ENCODE data around the gene NUMB.
"Not testable (repeated sequence)": the region's sequence is repeated elsewhere in the genome, so short reads cannot be mapped to it uniquely, and the experiment has no call there.

Gene NUMB

DNA sequence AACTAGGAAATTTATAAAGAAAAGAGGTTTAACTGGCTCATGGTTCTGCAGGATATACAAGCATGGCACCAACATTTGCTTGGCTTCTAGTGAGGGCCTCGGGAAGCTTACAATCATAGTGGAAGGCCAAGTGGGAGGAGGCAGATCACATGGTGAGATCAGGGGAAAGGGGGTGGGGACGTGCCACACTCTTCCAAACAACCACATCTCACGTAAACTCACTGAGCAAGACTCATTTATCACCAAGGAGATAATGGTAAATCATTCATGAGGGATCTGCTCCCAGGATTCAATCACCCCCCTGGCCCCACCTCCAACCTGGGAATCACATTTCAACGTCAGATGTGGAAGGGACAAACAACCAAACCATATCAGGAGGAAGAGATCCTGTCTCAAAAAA, 35.8 kb downstream of the NUMB start:
- no peak for DNase-seq (ENCODE audit: low spot score)

DNA sequence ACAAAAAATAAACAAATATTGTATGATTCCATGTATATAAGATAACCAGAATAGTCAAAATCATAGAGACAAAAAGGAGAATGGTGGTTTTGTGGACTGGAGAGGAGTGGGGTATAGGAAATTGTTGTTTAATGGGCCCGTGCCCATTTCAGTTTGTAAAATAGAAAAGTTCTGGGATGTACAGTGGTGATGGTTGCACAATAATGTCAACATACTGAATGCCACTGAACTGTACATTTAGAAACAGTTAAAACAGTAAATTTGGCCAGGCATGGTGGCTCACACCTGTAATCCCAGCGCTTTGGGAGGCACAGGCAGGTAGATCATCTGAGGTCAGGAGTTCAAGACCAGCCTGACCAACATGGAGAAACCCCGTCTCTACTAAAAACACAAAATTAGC, 40.1 kb downstream of the NUMB start:
- DNase-seq (ENCODE audit: low spot score) = no peak

DNA sequence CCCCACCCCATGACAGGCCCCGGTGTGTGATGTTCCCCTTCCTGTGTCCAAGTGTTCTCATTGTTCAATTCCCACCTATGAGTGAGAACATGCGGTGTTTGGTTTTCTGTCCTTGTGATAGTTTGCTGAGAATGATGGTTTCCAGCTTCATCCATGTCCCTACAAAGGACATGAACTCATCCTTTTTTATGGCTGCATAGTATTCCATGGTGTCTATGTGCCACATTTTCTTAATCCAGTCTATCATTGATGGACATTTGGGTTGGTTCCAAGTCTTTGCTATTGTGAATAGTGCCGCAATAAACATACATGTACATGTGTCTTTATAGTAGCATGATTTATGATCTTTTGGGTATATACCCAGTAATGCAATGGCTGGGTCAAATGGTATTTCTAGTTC, 52.1 kb downstream of the NUMB start:
- DNase-seq (ENCODE audit: low spot score) = not testable (repeated sequence)

DNA sequence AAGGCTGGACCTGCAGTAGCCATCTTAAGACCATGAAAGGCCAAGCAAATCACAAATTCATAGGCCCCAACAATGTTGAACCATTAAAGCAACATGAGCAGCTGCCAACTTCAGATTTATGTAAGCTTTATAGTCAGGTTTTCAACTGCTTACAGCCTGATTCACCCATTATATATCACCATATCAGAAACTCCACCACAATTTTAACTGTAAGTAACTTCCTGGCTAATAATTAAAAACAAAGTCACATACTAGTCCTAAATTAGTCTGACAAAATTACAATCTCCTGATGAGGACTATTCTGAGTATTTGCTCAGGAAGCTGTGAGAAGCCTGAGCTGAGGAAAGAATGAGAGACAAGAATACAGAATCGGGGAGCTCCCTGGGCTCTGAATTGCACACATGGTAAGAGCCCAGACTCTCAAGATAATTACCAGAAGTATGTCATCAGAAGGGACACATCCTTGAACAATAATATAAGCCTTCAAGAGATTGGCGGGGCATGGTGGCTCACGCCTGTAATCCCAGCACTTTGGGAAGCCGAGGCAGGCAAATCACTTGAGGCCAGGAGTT, 55.1 kb downstream of the NUMB start:
- DNase-seq (ENCODE audit: low spot score) = no peak

DNA sequence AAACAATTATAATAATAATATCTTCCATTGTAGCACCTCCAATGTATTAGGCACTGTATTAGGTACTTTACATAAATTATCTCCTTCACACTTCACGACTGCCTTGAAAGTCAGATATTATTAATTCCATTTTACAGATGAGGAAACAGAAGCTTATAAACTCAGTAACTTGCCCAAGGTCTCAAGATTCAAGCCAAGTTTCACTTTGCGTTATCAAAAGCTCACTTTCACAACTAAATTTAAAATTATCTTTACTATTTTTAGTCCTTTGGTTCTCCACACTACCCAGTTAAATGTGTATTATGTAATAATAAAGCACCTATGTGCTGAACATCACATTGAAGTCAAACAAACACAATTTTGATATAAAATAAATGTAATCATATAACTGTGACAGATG, 55.8 kb downstream of the NUMB start:
- DNase-seq (ENCODE audit: low spot score) = no peak

DNA sequence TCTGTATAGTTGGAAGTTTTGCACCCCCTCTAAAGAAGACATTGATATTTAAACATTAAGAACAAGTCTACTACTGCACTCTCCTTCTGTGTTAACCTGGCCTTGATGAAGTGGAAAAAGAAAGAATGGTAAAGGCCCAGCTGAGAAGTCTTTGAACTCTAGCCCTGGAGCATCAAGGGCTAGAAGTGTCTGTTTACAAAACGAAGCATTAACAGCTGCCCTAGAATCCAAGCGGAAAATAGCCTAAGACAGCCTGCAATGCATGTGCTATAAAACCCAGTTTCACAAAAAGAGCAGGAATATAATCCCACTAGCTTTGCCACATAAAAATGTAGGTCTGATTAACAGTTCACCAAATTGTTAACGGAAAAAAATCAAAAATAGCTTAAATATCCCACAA, 60.5 kb downstream of the NUMB start:
- no peak for DNase-seq (ENCODE audit: low spot score)

DNA sequence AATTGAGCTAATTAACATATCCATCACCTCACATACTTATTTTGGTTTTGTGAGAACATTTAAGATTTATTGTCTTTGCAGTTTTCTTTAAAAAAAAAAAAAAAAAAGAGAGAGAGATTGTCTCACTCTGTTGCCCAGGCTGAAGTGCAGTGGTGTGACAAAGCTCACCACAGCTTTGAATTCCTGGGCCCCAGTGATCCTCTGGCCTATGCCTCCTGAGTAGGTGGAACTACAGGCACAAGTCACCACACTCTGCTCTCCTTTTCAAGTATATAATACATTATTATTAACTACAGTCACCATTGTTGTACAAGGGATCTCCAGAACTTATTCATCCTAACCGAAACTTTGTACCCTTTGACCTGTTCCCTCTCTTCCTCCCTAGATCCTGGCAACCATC, 64.0 kb downstream of the NUMB start:
- DNase-seq (ENCODE audit: low spot score) = no peak

DNA sequence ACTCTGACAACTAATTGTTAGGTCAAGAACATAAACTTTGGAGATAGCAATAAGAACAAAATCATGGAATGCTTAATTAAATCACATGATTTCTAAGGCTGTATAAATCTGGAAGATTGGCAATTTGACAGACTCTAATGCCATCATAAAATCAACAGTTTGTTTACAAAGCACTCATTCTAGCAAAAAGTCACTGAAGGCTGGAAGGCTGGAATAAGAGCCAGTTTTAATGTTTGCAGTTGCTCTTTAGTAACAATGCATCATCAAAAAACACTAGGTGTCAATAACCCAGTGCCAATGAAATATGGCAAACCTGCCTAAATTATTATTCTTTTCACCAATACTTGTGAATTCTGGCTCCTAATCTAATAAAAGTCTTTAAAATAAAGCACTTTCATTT, 65.0 kb downstream of the NUMB start:
- DNase-seq (ENCODE audit: low spot score) = no peak

DNA sequence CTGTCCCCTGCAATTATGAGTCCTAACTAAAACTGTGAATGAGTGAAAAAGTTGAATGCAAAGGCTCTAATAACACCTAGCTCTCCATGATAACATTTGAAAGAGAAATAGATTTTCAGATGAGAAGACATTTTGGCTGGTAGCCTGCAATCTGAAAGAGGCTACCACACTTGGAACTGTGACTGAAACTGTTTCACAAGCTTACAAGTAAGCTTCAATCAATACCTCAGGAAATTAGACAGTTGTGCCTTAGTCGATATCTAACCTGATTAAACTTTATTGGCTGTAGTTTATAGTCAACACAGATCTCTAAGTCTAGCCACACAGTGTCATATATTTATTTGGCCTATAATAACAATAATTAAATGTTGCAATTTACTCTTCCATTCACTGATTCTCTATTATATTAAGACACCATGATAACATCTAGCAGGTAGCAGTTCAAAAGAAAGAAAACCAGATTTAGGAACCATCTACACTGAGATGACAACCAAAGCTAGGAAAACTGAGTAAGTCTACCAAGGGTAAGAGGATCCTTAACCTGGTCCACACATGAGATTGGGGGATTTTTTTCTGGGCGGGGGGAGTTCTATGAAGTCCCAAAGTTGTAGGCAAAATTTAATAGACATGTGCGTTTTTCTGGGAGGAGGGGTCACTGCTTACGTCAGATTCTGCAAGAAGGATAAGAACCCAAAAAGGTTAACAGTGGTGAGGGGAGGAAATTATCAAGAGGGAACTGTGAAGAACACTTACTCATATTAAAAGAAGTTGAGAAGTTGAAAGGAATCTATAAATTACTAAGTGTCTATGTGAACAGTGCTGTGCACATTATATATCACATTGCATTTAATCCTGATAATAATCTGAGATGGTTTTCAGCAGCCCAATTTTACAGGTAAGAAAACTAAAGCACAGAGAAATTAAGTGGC, 65.8 kb downstream of the NUMB start:
- no peak for DNase-seq (ENCODE audit: low spot score)

DNA sequence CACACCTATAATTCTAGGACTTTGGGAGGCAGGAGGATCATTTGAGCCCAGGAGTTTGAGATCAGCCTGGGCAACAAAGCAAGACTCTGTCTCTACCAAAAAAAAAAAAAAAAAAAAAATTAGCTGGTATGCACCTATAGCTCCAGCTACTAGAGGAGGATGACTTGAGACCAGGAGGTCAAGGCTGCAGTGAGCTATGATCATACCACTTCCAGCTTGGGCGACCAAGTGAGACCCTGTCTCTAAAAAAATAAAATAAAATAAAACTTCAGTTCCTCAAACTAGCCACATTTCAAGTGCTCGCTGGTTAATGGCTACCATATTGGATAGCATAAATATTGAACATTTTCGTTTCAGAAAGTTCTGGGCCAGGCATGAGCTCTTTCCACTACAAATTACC, 70.5 kb downstream of the NUMB start:
- DNase-seq (ENCODE audit: low spot score) = not testable (repeated sequence)

DNA sequence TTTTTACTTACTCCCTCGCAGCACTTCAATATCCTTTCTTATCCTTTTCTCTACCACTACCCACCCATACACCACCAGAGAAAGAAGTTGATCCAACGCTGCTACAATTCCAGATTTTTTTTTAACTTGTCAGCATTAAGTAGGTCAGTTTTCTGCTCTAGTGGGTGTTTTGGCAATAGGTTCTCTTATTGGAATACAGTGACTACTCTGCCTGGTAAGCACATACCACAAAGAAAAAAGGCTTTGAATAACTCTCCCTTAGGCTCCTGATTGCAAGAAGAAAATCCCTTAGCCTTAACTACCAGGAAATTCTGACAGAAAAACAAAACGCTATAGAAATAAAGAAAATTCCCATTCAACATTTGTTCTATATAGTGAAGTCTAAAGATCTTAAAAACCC, 72.0 kb downstream of the NUMB start:
- no peak for DNase-seq (ENCODE audit: low spot score)

DNA sequence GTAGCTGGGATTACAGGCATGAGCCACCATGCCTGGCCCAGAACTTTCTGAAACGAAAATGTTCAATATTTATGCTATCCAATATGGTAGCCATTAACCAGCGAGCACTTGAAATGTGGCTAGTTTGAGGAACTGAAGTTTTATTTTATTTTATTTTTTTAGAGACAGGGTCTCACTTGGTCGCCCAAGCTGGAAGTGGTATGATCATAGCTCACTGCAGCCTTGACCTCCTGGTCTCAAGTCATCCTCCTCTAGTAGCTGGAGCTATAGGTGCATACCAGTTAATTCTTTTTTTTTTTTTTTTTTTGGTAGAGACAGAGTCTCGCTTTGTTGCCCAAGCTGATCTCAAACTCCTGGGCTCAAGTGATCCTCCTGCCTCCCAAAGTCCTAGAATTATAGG, 73.3 kb downstream of the NUMB start:
- not testable (repeated sequence) for DNase-seq (ENCODE audit: low spot score)

DNA sequence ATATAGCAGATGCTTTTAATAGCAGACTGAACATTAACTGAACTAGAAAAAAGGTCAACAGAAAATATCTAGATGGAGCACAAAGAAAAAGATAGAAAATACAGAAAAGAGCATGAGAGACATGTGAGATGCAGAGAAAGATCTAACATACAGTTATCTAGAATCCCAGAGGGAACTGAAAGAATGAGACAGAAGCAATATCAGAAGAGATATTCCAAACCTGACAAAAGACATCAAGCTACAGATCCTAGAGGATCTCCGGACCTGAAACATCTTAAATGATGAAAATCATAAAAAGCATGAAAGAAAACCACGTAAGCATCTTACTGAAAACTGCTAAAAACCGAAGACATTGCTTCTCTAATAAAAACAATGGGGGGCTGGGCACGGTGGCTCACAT, 75.0 kb downstream of the NUMB start:
- DNase-seq (ENCODE audit: low spot score) = no peak

DNA sequence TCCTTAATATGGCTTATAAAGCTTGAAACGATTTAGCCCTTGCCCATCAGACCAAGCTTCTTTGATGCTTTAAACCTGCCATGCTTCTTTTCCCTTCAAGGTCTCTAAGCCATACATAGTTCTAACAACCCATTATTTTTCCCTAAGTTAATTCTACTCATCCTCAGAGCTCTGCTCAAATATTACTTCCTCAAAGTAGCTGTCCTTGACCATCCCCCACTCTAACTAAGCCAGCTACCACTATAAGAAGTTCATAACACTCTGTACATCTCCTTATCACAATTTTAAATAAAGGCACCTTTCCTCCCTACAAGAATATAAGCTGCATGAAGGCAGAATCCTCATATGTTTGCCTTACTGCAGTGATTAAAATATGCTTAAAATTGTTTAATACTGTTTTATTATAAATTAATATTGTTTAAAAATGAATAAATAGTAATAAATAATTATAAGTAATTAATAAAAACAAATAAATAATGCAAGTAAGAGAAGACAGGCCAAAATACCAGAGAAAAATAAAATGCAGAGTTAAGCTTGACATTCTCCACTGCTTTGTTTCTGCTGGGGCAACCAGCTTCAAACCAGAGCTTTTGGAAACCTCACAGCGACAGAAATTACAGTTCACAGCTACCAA, 76.8 kb downstream of the NUMB start:
- no peak for DNase-seq (ENCODE audit: low spot score)

DNA sequence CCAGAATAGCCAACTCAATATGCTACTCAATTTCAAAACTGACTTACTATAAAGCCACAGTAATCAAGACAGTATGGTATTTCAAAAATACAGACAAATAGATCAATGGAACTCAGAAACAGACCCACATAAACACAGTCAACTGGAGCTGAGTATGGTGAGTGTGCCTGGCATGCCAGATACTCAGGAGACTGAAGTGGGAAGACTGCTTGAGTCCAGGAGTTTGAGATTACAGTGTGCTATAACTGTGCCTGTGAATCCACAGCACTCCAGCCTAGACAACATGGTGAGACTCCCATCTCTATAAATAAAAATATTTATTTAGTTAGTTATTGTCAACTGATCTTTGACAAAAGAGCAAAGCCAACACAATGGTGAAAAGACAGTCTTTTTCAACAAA, 81.8 kb downstream of the NUMB start:
- no peak for DNase-seq (ENCODE audit: low spot score)

DNA sequence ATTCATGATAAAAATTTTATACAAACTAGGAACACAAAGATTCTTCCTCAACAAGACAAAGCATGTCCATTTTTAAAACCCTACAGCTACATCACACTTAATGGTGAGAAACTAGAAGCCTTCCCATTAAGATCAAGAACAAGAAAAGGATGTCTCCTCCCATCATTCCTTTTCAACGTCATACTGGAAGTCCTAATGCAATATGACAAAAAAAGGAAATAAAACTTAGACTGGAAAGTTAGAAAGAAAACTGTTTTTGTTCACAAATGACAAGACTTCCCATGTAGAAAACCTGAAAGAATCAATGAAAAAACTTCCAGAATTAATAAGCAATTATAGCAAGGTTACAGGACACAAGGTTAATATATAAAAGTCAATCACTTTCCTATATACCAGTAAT, 82.5 kb downstream of the NUMB start:
- DNase-seq (ENCODE audit: low spot score) = no peak

DNA sequence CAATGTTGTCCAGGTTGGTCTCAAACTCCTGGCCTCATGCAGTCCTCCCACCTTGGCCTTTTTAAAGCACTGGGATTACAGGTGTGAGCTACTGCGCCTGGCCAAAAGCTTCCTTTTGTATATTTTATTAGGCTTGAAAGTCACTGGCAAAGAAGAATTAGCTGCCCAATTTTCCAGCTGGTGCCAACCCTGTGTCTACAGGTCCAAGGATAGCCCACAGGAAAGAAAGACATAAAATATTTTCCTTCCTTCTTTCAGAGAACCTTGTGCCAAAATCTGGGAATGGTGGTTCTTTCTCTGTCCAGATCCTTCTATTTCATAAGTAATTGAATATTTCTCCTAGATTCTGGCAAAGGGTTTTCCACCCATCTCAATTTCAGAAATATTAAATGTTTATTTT, 84.1 kb downstream of the NUMB start:
- no peak for DNase-seq (ENCODE audit: low spot score)

DNA sequence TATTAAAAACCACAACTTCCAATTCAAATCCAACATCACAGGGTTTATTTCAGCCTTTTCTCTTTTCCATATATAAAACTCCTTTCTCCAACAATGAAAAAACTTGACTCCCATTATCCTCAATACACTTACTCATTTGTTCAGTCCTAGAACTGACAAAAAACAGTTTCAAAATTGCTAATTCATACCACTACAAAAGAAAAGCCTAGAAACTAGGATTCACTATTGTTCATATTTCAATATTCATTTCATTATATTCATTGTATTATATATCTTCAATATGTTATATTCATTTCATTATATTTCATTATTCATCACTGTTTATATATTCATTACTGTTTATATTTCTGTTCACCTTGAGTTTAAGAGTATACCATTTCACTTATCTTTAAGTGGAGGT, 85.8 kb downstream of the NUMB start:
- no peak for DNase-seq (ENCODE audit: low spot score)

DNA sequence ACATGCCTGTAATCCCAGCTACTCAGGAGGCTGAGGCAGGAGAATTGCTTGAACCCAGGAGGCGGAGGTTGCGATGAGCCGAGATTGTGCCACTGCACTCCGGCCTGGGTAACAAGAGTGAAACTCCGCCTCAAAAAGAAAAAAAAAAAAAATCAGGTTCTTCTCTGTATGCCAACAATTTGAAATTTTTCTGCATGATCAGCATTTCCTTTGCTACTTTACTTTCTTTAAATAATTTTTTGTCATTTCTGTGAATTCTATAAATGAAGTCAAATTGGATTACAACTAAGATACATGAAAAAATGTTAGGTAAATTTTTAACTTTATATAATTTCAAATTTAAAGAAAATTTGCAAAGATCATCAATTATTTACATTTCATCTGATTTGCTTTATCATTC, 87.8 kb downstream of the NUMB start:
- no peak for DNase-seq (ENCODE audit: low spot score)

DNA sequence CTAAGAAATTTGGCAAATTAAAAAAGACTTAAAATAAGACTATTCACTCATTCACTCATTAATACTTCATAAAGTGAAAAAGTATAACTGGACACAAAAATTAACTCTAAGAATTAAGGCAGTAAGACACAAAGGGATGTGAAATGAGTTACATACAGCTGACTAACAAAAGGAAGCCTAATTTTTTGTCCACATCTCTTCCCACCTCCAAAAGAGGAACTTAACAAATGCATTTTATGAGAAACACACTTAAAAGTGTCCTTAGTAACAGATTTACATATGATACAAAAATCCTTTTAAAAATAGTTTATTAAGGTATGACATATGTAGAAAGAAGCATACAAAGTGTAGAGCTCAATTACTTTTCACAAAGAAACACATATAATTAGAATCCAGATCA, 88.9 kb downstream of the NUMB start:
- DNase-seq (ENCODE audit: low spot score) = no peak

DNA sequence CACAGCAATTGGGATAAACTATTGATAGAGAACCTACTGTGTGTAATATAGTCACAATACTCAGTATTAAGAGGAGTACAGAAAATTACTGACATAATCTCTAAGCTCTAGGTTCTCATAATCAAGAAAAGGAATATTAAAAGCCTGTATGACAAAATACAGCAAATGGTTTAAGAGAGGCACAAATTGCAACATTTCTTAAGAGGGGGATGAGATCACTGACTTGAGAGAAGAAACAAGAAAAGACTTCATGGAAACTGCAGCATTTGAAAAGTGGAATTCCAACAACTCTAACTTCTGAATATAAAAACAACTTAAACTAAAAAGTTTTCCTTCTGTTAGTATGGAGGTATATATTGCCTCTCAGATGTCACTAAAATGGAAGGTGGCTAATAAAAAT, 89.7 kb downstream of the NUMB start:
- DNase-seq (ENCODE audit: low spot score) = no peak

DNA sequence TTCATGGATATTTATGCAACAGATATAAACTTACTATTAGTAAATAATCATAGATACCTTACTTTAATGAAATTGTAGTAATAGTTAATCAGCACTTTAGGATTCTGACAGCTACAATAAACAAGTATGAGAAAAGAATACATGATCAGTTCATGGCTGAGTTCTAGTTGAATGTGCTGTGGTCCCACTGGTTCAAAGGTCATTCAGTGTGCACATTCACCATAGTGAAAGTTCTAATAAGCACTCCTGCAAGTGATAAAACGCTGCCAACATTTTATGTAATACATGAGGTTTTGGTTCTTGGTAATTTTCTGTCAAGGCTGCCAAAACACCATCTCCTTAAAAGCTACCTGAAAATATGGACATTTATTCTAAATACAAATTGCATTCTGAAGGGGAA, 92.6 kb downstream of the NUMB start:
- DNase-seq (ENCODE audit: low spot score) = no peak

DNA sequence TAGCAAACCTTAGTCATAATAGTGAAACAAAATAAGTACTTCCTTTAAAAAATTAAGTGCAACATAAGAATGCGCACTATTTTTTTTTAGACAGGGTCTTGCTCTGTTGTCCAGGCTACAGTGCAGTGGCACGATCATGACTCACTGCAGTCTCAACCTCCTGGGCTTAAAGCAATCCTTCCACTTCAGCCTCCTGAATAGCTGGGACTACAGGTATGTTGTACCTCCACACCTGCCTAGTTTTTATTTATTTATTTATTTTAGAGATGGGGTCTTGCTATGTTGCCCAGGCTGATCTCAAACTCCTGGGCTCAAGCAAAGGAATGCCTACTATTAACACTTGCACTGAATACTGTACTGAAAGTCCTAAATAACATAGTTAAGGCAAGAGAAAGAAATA, 93.8 kb downstream of the NUMB start:
- no peak for DNase-seq (ENCODE audit: low spot score)

DNA sequence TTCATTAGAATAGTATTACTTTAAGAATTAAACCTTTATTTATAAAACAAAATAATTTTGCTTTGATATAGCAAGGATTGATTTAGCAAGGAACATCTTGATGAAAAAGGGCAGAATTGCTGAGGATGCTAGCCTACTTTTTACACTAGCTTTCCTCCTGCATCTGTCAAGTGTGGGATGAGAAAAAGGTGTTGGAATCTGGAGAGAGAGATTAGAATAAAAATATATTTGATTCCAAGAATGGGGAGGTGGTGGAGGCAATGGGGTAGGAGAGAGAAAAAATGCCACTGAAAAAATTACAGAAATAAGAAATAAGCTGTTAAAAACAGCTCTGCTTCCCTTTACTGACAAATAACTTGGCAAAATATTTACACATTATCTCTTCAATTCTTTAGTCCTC, 98.9 kb downstream of the NUMB start:
- DNase-seq (ENCODE audit: low spot score) = no peak
